ENCODE measurements around the gene NUDT3.

- TF ChIP-seq CTCF (IDR thresholded peaks at IDR 0.05) (no peak), POLR2A (IDR thresholded peaks at IDR 0.05) (no peak)
Observed at GRCh38 chr6:34315256-34315655, 77.2 kb downstream of the NUDT3 start.
